Fibroblast of gingiva (primary cell): ENCODE results near the gene CNTN6.

Experiments used
- DNase-seq: peaks from one replicate; pipeline ENCODE4 v3.0.0-alpha.2; 2011; ENCODE audit warnings: low read depth

CNTN6 gene

DNA sequence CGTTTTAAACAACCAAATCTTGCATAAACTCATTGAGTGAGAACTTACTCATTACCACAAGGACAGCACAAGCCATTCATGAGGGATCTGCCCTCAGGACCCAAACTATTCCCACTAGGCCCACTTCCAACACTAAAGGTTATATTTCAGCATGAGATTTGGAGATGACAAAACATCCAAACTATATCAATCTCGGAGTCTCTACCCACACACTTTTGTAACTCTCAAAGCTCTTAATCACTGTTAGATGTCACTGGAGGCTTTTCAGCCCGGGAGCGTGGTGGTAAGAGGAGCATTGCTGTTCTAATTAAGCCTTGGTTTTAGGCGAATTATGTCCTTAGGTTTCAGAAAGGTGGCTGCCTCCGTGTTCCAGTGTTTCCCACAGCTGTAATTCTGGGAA is 86.3 kb downstream of the CNTN6 start:
- no peak for DNase-seq

DNA sequence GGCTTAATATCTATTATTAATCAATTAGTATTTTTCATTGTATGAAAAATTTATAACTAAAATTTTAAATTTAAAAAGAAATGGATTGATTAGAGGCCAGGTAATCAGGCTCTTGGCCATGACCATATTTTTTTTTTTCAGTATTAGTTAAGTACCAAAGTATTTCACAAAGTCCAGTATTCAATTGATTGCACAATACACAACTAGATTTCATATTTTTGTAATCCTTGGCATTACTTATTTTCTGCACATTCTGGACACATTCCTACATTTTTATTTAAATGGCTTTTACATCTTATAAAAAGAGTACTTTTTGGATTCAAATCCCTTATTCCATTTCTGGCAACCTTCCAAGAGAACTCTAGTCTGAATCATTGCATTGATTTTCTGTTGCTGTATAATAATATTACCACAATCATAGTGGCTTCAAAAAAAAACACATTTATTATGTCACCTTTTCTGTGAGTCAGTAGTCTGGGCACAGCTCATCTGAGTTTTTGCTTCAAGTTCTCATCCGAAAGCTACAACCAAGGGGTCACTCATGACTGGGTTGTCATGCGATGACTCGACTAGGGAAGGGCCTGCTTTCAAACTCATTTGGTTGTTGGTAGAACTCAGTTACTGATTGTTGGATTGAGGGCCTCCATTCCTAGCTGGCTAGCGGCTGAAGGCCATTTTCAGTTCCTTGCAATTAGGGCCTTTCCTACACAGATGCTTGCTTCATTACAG is 90.7 kb downstream of the CNTN6 start:
- peak; percentile 22 for DNase-seq

GRCh38 chr3:1190569-1190968 is 97.7 kb downstream of the CNTN6 start:
- no peak for DNase-seq

DNA sequence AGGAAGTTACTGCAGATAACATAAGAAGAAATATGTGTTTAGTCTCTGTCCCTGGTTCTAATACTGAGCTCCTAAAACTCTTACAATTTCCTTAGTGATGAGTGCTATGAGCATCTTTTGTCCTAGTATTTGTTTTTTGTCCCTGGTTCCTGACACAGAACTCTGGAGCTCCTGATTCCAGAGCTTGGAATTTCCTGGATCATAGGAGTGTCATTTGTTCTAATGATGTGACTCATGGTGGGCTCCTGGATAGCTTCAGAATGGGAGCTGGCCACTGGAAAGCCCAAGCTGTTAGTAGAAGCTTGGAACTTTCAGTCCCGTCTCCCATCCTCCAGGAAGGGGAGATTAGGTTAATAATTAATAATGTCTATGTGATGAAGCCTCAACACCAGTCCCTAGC is 98.2 kb downstream of the CNTN6 start:
- no peak for DNase-seq

DNA sequence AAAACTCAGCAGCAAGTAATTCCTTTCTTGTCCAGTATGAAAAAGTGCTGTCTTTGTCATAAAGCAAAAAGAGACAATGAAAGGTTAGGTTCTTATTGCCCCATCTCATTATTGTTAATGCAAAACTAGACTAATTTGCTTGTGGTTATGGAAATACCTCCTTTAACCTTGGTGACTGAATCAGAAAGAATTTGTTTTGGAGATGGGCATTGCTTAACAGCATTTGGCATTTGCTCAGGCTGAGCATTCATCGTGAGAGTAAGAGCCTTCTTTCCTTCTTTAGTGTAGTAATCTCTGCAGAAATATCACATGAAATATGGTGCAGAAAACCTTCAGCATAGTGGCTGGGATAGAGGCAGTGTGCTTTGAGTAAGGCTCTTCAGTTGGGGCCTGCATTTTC is 103.1 kb downstream of the CNTN6 start:
- DNase-seq, result peak; percentile 51

GRCh38 chr3:1197051-1197450 is 104.2 kb downstream of the CNTN6 start:
- no peak for DNase-seq

DNA sequence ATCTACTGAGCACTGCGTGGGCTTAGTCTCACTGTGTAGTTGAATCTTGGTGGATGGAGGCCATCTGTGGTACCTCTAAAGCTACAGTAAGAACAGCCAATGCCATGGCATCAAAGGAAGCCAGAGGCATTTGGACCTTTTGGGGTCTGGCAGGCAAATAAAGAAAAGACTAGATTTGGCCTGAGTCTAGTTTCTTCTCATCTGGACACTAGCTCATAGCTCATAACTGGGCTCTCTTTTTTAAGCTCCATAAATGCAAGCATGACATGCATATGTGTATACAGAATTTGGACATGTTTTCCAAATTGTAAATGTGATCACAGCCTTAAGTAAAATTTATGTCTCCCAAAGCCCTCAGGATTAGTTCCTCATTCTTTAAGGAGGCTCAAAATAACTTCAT is 107.5 kb downstream of the CNTN6 start:
- DNase-seq, result no peak

DNA sequence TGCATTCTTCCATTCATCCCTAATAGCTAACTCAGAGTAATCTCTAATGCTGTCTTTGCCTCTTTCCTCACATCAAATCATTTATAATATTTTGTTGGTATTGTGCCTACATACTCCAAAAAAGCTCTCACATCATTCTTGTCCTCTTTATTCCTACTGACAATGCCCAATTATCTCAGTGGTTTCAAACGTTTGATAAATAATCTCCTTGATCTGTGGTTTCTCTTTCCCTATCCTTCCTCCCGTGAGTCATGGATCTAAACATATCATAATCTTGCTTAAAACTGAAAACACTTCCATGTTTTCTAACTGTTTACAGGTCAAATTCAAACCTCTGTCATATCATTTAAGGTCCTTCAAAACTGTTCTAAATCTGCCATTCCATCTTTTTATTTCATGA is 115.1 kb downstream of the CNTN6 start:
- DNase-seq, result no peak

DNA sequence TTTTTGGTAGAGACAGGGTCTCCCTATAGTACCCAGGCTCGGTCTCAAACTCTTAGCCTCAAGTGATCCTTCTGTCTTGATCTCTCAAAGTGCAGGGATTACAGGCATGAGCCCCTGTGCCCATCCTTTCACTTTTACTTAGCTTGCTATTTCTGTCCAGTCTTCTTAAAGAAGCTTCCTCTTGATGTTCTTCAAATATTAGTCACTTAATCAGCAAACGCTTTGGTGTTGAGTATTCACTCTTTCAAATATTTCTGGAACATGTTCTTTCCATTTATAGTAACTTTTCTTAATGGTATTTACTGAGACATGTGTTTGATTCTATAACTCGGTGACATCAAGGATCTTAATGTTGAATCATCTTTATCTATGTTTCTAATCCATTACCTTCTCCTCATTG is 122.1 kb downstream of the CNTN6 start:
- no peak for DNase-seq

DNA sequence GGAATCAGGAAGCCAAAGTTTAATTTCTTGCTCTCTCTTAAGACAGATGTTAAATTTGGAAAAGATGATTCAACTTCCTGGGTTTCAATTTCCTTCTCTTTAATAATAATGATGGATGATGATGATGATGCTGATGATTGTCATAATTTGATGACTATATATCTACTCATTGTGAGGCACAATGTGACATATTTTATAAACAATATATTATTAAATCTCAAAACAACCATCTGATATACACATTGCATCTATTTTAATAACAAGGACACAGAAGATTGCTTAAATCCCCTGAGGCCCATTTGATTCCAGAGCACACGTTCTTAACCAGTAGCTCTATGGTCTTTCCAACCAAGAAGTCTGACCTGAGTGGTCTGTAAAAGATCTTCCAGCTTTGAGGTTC is 124.0 kb downstream of the CNTN6 start:
- DNase-seq, result no peak

GRCh38 chr3:1227111-1227510 is 134.3 kb downstream of the CNTN6 start:
- DNase-seq, result no peak

DNA sequence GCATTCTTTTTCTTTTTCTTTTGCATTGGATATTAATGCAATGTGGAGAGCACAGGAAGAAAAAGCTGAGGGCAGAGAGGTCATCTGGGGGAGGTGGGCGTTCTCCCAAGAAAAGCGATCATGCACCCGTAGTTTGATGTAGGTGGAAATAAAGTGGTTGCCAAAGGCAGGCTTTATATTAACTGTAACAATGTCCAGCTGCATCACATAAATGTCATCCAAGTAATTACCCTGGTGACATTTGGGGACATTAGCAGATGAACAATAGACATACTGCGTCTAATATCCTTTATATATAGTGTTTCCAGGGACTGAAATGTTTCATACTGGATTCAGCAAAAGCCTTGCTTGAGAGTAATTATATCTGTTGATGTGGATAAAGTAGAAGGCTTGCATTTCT is 135.5 kb downstream of the CNTN6 start:
- DNase-seq, result no peak

GRCh38 chr3:1230920-1231319 is 138.1 kb downstream of the CNTN6 start:
- DNase-seq, result no peak

- no peak for DNase-seq
Observed at GRCh38 chr3:1232276-1232675, 139.5 kb downstream of the CNTN6 start.

- DNase-seq, result no peak
Observed at GRCh38 chr3:1235526-1236120, 142.8 kb downstream of the CNTN6 start.

- no peak for DNase-seq
Observed at GRCh38 chr3:1251282-1252060, 158.6 kb downstream of the CNTN6 start.

- DNase-seq, result no peak
Observed at GRCh38 chr3:1252061-1252430, 159.2 kb downstream of the CNTN6 start.

- DNase-seq, result no peak
Observed at GRCh38 chr3:1262246-1262645, 169.4 kb downstream of the CNTN6 start.

GRCh38 chr3:1263121-1263520 is 170.3 kb downstream of the CNTN6 start:
- DNase-seq, result no peak

DNA sequence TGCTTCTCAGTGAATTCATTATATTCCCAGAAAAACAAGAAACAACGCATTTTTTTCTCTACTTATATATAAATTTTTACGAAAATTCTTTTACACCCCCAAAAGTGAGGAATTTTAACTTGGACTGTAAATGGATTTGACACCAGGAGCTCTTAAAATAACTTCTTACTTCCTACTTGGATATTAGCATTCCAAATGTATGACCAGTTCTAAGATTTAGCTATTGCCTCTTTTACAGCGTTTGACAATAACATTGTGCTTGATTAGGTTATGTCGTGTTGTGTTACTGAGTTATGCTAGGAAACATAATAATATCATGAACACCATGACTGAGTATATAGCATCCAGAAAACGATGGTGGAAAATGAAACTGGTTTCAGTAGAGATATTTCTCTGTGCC is 177.0 kb downstream of the CNTN6 start:
- no peak for DNase-seq

- no peak for DNase-seq
Observed at GRCh38 chr3:1272546-1273265, 179.9 kb downstream of the CNTN6 start.

DNA sequence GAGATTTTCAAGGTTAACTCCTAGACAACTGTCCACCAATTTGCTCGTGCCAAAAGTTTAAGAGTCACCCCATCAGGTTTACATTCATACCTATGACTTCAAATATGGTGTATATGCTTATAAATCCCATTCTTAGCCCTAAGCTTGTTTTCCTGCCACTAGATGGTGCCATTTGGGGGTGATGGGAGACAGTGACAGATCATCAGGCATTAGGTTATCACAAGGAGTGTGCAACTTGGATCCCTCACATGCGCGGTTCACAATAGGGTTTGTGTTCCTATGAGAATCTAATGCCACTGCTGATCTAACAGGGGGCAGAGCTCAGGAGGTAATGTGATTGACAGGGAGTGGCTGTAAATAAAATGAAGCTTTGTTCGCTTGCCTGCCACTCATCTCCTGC is 182.7 kb downstream of the CNTN6 start:
- no peak for DNase-seq

DNA sequence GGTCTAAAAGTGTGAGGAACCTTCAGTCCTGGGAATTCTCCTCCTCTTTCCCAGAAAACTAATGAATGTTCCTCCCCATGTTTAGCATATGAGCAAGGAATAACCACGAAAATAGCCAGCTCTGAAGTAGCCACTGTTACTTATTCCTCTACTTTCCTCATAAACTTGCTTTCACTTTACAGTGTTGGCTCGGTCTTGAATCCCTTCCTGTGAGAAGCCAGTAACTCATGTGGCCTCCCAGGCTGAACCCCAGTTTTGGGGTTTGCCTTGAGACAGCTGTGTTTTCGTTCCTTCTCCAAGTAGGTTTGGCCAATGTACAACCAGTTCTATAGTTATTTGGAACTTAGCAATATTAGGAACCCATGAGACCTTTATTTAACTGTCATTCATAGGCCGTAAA is 195.0 kb downstream of the CNTN6 start:
- no peak for DNase-seq
